Activated CD4-positive, CD25-positive, alpha-beta regulatory T cell treated with anti-CD3 and anti-CD28 coated beads, Interleukin-2, amount 50 U/mL, for 24 hours (primary cell): Measurements from ENCODE around the gene ATXN1L.
"Not testable (repeated sequence)": the region's sequence is repeated elsewhere in the genome, so short reads cannot be mapped to it uniquely, and the experiment has no call there.

ENCODE experiments used
- ATAC-seq, 2 donors: fragments of 150-1000 bp; cut with Tn5 transposase; one replicate each; pipeline ENCODE4 v1.10.0; 2021; ENCODE audit warnings: mild to moderate bottlenecking in 1 of 2, moderate library complexity in 1 of 2

The ATXN1L gene

GRCh38 chr16:71852561-71852960 is 6.8 kb downstream of the ATXN1L start:
- ATAC-seq = no peak

GRCh38 chr16:71853413-71853812 is 7.6 kb downstream of the ATXN1L start:
- ATAC-seq = peak; percentile 26 to 27

- no peak for ATAC-seq
Observed at GRCh38 chr16:71854369-71854948, 8.7 kb downstream of the ATXN1L start.

GRCh38 chr16:71855937-71856662 is 10.3 kb downstream of the ATXN1L start:
- peak; percentile 77 to 82 for ATAC-seq

GRCh38 chr16:71859762-71860521 is 14.2 kb downstream of the ATXN1L start:
- ATAC-seq = no peak

GRCh38 chr16:71863995-71864394 is 18.2 kb downstream of the ATXN1L start:
- no peak for ATAC-seq

GRCh38 chr16:71865173-71865863 is 19.5 kb downstream of the ATXN1L start:
- ATAC-seq = peak in 1 of 2 donors; percentile 28

GRCh38 chr16:71867175-71867574 is 21.4 kb downstream of the ATXN1L start:
- ATAC-seq = not testable (repeated sequence)

- ATAC-seq = no peak
Observed at GRCh38 chr16:71867939-71868338, 22.2 kb downstream of the ATXN1L start.

GRCh38 chr16:71869089-71869488 is 23.3 kb downstream of the ATXN1L start:
- no peak for ATAC-seq

- no peak for ATAC-seq
Observed at GRCh38 chr16:71870818-71871217, 25.0 kb downstream of the ATXN1L start.

GRCh38 chr16:71873199-71873598 is 27.4 kb downstream of the ATXN1L start:
- ATAC-seq = no peak

GRCh38 chr16:71878911-71879310 is 33.1 kb downstream of the ATXN1L start:
- ATAC-seq = no peak

- no peak for ATAC-seq
Observed at GRCh38 chr16:71880176-71880575, 34.4 kb downstream of the ATXN1L start.

GRCh38 chr16:71882505-71883167 is 36.9 kb downstream of the ATXN1L start:
- peak; percentile 61 to 68 for ATAC-seq

GRCh38 chr16:71883168-71883848 is 37.5 kb downstream of the ATXN1L start:
- ATAC-seq = peak; percentile 30 to 39

GRCh38 chr16:71883849-71884638 is 38.3 kb downstream of the ATXN1L start, which contains the start of gene ZNF821:
ZNF821 (minus strand) TSS chr16:71884182; CDS start chr16:71879946, 4,236 bp downstream.
- peak; percentile 50 to 64 for ATAC-seq

- ATAC-seq = no peak
Observed at GRCh38 chr16:71885261-71885650, 39.5 kb downstream of the ATXN1L start.

- no peak for ATAC-seq
Observed at GRCh38 chr16:71889147-71889546, 43.4 kb downstream of the ATXN1L start.

GRCh38 chr16:71893888-71894228 is 48.1 kb downstream of the ATXN1L start:
- no peak for ATAC-seq
